ENCODE data around the gene TUBB1.

Gene TUBB1

DNA sequence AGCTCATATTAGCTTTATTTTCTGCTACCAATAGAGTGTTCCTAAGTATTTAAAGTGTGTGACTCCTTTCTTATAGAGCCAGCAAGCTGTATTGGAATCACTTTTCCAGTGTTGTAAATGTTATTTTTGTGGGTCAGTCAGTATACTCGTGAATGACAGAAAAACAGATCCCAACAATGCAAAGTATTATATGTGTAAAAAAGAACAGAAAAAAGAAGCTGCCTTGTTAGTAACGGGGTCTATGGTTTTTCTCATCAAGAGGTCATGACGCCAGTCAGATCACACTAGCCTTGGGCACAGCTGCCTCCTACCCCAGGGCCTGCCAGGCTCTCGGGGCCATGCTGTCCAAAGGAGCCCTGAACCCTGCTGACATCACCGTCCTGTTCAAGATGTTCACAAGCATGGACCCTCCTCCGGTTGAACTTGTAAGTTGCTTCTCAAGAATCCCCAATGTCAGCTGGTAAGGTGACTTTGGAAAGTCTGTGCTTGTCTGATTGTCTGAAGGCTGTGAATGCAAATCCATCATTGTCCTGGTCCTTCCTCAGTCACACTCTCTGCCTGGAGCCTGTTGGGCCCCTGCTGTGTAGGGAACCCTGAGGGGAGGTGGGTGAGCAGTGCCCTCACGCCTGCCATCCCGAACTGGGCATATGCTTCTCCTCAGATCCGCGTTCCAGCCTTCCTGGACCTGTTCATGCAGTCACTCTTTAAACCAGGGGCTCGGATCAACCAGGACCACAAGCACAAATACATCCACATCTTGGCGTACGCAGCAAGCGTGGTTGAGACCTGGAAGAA, 28.4 kb upstream of the TUBB1 start:
- DNase-seq = no peak

DNA sequence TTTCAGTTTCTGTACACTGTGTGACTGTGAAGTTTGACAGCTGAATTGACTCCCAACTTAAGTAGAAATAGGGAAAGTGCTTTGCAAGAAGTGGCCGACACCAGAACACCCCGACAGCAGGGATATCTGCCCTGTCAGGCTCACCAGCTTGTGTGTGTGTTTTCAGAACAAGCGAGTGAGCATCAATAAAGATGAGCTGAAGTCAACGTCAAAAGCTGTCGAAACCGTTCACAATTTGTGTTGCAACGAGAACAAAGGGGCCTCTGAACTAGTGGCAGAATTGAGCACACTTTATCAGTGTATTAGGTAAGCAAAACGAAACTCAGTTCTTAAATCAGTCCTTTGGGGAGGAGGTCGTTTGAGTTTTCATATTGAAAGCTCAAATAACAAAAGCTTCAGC, 27.5 kb upstream of the TUBB1 start:
- DNase-seq = no peak

DNA sequence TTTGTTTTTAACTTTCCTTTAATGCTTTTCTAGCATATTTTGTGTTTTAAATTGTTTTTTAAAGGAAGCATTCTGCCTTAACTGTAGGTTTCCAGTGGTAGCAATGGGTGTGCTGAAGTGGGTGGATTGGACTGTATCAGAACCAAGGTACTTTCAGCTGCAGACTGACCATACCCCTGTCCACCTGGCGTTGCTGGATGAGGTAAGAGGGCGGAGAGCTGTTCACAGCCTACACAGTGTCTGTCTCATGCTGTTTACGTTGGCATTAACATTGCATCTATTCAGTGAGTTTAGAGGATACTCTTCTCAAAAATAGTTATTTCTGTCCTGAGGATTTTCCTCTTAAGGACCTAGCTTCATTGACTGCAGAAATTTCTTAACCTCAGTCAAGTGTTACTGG, 26.3 kb upstream of the TUBB1 start:
- no peak for DNase-seq

DNA sequence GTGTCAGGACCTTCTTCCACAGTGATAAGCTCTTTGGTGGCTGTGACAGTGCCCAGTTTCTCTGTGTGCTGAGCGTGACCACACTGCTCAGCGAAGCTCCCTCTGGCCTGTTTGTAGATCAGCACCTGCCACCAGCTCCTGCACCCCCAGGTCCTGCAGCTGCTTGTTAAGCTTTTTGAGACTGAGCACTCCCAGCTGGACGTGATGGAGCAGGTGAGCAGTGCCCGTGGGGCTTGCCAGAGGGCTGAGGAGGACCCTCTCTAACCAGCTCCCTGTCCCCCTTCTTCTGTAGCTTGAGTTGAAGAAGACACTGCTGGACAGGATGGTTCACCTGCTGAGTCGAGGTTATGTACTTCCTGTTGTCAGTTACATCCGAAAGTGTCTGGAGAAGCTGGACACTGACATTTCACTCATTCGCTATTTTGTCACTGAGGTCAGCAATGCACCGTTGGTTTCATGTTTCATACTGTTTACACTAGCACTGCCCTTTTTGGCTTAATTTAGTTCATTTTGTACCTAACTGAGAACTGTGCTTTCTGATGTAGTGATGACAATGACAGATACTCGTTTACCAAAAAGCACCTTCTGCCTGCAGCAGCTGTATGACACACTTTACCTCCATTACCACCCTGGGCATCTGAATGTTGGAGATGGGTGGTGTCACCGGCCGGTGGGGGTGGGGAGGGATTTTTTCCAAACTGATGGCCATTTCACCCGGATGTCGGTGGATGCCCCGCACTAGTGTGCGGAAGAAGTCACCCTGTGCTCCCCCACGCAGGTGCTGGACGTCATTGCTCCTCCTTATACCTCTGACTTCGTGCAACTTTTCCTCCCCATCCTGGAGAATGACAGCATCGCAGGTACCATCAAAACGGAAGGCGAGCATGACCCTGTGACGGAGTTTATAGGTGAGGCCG, 25.6 kb upstream of the TUBB1 start:
- peak in 1 of 2 experiments; percentile 20 for DNase-seq

DNA sequence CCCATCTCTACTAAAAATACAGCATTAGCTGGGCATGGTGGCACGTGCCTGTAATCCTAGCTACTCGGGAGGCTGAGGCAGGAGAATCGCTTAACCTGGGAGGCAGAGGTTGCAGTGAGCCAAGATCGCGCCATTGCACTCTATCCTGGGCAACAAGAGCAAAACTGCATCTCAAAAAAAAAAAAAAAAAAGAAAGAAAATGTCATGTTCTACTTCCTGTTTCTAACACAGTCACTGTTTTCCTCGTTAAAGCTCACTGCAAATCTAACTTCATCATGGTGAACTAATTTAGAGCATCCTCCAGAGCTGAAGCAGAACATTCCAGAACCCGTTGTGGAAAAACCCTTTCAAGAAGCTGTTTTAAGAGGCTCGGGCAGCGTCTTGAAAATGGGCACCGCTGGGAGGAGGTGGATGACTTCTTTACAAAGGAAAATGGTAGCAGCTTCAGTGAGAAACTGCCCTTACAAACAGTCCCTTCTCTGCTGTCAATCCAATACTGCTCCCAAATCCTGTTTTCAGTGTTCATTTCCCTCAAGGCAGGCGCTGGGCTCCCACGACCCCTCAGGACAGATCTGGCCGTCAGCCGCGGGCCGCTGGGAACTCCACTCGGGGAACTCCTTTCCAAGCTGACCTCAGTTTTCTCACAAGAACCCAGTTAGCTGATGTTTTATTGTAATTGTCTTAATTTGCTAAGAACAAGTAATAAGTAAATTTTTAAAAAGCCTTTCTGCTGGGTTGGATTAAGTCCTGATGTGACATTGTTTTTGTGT, 24.7 kb upstream of the TUBB1 start:
- no peak for DNase-seq

DNA sequence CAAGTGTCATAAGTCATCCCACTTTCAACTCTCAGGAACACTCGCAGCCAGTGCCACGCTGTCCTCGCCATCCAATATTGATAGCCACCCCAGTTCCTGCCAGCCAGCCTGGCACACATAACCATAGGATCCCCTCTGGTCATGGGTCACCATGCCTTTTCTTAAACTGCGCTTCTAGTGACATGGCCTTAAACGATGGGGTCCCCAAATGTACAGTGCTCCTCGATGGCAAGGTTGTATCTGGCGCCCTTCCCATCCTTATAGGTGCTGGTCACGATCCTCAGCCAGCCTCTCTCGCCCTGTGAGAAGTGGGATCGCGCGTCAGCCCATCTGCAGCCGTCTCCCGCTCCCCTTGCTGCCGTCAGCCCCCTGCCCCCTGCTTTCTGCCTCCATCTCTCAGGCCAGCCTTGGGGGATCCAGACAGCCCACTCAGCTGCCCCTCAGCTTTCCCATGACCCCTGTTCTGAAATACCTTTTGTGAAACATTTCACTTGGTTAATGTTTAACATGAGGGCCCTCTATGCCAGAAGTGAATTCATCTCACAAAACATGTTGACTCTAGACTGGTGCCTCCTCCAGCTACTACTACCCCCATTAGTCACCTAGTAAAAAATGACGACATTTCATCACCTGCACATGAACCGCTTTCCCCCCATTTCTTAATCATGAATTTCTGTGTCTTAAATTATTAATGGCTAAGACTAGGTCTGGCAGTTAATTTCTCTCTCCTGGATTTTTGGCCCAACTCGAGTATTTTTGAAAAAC, 23.6 kb upstream of the TUBB1 start:
- DNase-seq = no peak

DNA sequence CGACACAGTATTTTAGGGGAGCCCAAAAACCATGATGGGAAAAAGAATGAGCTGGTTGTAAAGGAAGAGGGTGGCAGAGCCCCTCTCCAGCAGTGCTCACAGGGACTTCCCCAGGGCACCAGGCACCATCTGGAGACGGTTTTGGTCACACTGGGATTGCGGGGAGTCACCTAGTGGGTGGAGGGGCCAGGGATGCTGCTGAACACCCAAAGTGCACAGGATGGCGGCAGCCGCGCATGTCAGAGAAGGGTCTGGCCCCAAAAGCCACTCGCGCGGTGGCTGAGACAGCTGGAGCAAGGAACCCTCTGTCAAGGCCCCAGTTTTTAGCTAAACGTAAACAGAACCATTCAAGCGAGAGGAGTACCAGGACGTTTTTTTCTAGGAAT, 23.0 kb upstream of the TUBB1 start:
- DNase-seq = no peak

DNA sequence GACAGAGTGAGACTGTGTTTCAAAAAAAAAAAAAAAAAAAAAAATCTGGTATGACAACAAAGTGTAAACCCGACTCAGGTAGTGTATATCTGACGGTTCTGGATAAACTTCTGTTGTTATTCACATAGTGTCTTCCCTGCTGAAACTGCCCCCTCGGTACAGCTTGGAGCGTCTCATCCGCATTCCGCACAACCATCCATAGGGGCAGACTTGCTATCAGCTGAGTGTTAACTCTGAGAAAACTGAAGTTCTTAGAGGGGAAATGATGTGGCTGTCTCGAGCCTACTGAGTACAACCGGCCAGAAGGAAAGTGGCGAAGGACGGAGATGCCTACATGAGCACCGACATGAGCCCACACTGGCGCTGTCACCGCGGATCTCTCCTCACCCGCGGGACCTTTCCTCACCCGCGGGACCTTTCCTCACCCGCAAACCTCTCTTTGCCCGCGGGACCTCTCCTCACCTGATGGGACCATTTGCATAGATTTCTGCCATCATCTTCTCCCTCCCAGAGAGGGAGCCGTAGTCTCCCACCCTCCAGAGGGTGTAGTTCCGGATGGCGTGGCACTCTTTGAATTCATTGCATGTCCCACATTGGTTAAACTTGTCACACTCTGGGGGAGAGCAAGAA, 22.0 kb upstream of the TUBB1 start:
- no peak for DNase-seq

DNA sequence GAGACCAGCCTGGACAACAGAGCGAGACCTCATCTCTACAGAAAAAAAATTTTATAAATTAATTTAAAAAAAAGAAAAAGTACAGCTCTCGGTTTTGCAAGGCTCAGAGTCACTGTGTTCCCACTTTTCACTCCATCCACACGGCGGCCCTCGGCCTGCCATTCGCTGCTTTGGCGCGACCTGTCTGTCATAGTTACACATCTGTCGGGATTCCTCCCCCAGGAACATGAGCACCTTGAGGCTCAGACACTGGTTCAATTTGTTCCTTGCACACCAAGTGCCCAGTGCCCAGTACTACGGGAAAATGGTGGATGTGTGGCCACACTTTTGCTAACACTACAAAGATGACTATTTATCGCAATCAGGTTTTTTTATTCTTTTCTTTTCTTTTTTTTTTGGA, 20.6 kb upstream of the TUBB1 start:
- no peak for DNase-seq

DNA sequence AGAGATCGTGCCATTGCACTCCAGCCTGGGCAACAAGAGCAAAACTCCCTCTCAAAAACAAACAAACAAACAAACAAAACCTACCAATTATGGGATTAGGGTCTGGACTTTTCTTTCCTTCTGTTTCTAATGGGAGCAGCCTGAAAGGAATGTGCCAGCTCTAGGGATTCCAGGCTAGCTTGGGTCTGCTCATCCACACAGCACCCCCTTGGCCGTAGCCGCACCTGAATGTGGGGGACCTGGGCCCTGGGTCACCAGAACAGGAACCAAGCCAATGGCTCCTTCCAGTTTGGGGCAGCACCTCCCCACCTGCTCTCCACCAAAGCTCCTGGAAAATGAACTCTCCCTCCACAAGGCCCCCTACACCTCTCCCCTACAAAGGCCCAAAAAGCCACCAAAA, 18.9 kb upstream of the TUBB1 start:
- DNase-seq = no peak

DNA sequence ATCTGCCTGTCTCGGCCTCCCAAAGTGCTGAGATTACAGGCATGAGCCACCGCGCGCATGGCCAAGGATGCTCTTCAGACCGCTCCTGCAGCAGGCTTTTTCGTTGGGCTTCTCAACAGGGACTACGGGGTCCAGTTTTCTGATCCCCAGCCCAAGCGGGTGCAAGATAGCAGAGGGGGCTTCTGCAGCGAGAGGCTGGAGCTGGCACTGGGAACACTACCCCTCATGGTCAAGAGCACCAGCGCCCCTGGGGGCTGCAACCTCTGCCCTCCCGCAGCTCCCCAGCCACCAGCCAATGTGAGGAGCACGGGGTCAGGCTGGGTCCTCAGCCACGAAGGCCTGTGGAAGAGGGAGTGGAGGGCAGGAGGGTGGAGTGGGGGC, 18.2 kb upstream of the TUBB1 start:
- DNase-seq = no peak

DNA sequence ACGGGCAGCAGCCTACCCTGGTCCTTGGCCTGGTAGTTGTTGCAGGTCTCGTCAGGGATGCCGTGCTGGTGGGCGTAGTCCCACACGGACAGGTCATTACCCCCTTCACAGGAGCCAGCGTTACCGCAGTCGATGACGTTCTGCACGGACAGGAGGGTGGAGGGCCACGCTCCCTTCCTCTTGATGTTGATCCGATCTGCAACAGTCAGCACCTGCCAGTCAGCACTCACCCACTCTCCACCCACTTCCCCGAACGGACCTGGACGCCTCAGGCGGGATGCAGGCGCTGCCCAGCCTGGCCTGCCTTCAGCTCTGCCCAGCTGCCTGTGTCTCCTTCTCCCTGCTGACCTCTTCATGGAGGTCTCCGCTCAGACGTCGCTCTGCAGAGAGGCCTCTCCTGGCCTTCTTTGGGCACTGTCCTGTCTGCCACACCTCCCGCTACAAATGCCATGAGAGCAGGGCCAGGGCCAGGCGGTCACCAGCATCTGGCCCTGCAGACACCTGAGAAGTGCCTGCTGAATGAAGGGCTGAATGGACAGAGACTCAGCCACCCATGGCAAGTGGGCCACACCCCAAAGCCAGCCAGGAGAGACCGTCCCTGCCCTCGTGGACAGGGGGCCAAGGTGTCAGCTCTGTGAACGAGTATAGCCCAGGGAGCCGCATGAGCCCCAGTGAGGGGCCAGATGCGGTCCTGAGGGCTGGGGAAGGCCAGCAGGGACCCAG, 17.6 kb upstream of the TUBB1 start:
- no peak for DNase-seq

DNA sequence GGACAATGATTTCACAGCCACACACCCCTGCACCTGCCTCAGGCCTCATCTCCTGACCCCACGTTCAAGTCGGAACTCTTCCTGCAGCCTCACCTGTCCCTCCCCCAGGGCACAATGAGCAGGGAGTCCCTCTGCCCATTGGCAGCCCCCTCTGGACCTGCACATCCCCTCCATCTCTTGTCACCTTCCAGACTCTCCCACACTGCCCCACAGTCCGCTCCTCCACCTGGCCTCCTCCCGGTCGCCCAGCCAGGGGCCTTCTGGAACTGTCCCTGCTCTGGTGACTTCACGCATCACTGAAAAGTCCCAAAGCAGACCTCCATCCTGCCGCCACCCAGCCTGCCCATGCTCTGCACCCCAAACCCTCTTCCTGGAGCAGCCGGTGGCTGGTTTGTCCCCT, 16.8 kb upstream of the TUBB1 start:
- no peak for DNase-seq

DNA sequence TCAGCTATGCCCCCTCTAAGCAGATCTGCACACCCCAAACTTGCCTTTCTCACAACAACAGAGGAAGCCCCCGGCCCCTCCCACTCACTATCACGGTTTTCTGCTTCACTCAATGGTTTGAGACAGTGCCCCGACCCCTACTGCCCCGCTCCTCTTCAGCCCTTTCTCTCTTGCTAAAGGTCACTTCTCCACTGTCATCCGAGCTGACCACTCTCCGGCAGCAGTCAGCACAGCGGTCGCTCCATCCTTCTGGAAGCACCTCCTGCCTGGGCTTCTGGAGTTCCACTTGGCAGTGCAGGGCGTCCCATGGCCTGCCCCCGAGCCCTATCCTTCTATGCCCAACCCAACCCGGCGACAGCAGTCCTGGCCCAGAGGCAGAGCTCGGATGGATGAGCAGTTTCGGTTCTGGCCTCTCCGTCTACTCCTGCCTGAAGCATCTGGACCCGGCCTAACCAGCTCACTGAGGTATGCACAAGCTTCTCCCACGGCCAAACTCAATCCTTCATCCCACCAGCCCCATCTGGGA, 16.3 kb upstream of the TUBB1 start:
- DNase-seq = no peak

DNA sequence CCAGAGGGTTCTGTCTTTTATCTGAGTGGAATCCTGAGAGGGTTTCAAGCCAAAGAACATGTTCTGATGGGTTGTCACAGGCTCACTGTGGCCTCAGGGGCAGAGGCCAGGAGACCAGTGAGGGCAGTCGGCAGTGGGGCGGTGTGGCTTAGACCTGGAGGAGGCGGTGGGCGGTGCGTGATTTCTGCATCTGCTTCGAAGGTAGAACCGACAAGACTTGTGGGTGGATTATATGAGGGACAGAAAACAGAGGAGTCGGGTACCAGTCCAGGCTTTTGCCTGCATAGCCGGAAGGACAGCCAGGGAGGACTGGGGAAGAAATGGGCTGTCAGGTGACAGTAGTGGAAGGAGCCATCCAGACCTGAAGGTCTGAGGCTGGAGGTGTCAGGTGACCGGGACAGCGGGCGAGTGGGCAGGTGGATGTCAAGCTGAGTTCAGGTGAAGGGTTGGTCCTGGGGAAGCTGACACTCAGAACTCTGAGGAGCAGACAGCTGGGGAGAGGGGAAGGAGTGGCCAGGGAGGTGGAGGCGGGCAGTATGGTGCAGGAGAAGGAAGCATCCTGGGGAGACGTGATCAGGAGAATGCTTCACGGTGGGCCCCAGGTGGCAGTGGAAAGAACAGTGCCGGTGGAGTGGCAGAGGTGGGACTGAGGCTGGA, 15.3 kb upstream of the TUBB1 start:
- DNase-seq = no peak

DNA sequence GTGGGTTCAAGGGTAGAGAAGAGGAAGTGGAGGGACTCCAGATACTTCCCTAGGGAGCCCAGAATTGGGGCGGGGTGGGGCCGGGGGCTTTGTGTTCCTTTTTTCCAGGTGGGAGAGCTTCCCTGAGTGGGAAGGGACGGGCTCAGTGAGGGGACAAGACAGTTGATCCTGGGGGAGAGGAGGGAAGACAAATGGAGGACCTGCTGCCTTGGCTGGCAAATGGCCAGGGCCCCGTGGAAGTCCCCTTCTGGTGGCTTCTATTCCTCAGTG, 14.8 kb upstream of the TUBB1 start:
- DNase-seq = no peak

DNA sequence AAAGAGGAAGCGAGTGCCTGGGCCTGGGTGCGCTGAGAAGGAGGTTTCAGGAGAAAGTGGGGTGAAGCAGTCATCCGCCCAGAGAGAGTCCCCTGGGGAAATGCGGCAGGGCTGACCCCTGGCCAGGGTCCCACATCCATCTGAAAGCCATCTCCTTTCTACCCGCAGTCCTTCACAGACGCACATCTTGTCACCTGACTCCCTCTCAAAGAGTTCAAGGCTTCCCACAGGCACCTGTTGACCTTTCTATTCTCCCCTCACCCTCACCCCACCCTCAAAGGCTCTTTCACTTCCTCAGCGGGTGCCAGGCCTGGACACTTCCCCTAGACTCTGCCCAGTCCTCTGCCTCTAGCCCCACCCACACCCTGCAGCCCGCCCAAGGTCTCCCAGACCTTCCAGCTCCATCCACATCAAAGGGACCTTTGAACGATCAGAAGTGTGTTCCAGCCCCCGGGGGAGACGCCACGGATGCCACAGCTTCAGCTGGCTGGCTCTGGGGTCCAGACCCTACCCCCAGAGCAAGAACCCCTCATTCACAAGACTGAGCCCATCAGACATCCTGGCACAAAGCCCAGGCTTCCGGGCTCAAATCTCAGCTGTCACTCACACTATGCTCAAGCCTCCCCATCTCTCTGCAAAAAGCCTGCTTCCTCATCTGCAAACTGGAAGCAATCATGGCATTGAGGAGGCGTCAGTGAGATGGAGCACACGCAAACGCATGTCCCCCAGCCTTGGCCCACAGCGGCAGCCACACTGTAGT, 14.3 kb upstream of the TUBB1 start:
- DNase-seq = no peak

DNA sequence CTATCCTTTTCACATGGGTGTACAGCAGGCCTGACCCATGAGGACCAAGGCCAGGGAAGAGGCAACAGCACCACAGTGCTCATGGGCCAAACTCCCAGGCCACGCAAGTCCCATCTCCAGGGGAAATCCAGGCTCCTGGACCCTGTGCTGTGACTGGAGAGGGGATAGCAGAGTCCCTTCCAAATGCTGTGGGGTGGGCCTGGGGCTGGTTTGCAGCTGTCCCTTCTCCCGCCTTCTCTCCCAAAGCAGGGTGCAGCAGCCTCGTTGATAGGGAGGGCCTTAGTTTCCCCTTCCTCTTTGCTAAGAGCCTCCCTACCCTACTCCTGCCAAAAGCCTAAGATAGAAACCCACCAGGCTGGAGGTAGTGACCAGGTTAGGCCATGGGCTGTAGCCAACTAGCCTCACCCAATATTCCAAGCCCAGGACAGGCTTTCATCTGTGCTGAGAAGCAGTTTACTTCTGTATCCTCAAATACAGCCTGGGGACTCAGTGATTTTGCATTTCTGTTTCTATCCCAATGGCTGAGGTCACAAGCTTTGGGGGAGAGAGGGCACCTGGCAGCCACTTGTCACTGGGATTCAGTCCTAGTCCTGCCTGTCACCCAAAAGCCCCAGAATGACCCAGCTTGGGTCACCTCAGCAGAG, 13.6 kb upstream of the TUBB1 start:
- no peak for DNase-seq

DNA sequence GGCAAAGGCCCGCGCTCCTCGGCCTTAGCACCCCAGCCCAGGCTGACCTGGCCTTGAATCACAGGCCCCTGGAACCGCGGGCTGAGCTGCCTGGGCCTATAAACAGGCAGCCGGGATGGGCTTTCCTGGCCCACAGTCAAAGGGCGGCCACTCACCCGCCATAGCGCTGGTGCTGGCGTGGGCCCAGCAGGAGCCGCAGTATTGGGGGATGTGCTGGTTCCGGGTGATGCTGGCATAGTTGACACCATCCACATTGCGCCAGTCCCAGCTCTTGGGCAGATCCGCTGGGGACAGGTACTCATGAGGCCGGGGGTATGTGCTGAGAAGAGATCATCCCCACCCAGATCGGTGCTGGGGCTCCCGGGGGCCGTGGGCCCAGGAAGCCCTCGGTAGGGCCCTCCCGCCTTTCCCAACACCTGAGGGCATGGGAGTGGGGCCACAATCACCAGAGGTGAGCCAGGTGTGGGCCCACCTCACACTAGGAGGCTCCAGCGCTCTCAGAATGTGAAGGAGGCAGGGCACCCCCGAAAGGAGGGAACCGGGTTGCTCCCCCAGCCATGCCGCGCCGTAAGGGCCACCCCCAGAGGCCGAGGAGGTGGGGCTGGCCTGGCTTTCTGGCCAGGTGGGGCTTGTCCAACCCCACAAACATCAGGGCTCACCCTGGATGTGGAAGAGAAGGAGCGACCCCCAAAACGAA, 12.9 kb upstream of the TUBB1 start:
- no peak for DNase-seq

Data from NCI-H2081 (cell line).